A549 (cell line): Measurements from ENCODE around the gene AMY1A. TPM values are rescaled to one million over a fixed set of nuclear protein-coding genes. Genes with fewer than 3 reads are reported as not detected.
"Not testable (repeated sequence)": the region's sequence is repeated elsewhere in the genome, so short reads cannot be mapped to it uniquely, and the experiment has no call there.

Source experiments
- ATAC-seq, 2 experiments: fragments of 200-7000 bp in 1 of 2; fragments of >200 bp in 1 of 2; cut with Nextera tagmentation in 1 of 2; cut with Tn5 transposase in 1 of 2; 3 replicates each; pipeline versions ENCODE4 v1.8.0 to v1.9.1; 2018 to 2020; ENCODE audit warnings: mild to moderate bottlenecking in 1 of 2, moderate library complexity in 1 of 2
- CTCF ChIA-PET: fragments of 300-600 bp; sonication (Branson Sonifier 250); formaldehyde crosslinking; extraction: SDS; loops from one replicate; lab custom pipeline; 2021; ENCODE audit warnings: antibody characterized with exemption, inconsistent platforms; lab: Yijun Ruan, JAX
- POLR2A ChIA-PET: fragments of 350-600 bp; formaldehyde crosslinking; extraction: SDS; loops from one replicate; lab custom pipeline; 2021; ENCODE audit warnings: antibody characterized with exemption, inconsistent platforms; lab: Yijun Ruan, JAX
- DNase-seq, 2 experiments: peaks; one replicate each; pipeline versions ENCODE4 v3.0.0 to v3.0.0-alpha.2; 2011 to 2016; ENCODE audit warnings: low read depth in 1 of 2, low spot score in 1 of 2
- FAIRE-seq: peaks from 2 replicates; lab custom pipeline; 2011; peaks lifted over from hg19 to GRCh38; lab: Jason Lieb, UNC
- H3K27ac ChIP-seq, 2 experiments: fragments of >200 bp; sonication (Bioruptor Twin); formaldehyde crosslinking; 3 replicates each; pipeline ENCODE4 v1.5.1; 2016 to 2017
- H3K4me1 ChIP-seq: fragments of >200 bp; sonication (Bioruptor Twin); formaldehyde crosslinking; 3 replicates; pipeline ENCODE4 v1.6.1; 2016
- H3K4me2 ChIP-seq: fragments of >200 bp; sonication (Bioruptor Twin); formaldehyde crosslinking; 3 replicates; pipeline ENCODE4 v1.6.1; 2016
- H3K4me3 ChIP-seq: fragments of >200 bp; sonication (Bioruptor Twin); formaldehyde crosslinking; 3 replicates; pipeline ENCODE4 v1.5.1; 2016
- H3K9me3 ChIP-seq: fragments of >200 bp; sonication (Bioruptor Twin); formaldehyde crosslinking; 3 replicates; pipeline ENCODE4 v1.6.1; 2016
- JUN ChIP-seq, 2 experiments: fragments of >200 bp; sonication (Bioruptor Twin); formaldehyde crosslinking; IDR thresholded peaks; 2 replicates in 1 of 2; 3 replicates in 1 of 2; pipeline ENCODE4 v1.6.1; 2016 to 2017
- POLR2A ChIP-seq: IDR thresholded peaks from 2 replicates; pipeline ENCODE4 v1.6.1; 2012; ENCODE audit warnings: mild to moderate bottlenecking, low read length
- REST ChIP-seq: fragments of 200-600 bp; sonication (generic); IDR thresholded peaks from 2 replicates; pipeline ENCODE4 v1.6.1; 2016; ENCODE audit warnings: antibody characterized with exemption, mild to moderate bottlenecking, moderate library complexity
- USF2 ChIP-seq: fragments of 450-650 bp; IDR thresholded peaks from 2 replicates; pipeline ENCODE4 v1.6.1; 2014; ENCODE audit warnings: antibody characterized with exemption
- WGBS: methylation state at CpG from one replicate; pipeline ENCODE4 v1.1.6; 2017; ENCODE audit errors: missing lambda C conversion rate; 5-methylcytosine and 5-hydroxymethylcytosine counted together
- polyA minus RNA-seq: library from RNA; depleted of rRNA, polyadenylated mRNA; stranded (reverse); fragments of >200 nt; gene quantifications from 2 replicates; pipeline ENCODE4 v1.2.3, GENCODE V29; 2011; rRNA and poly(A)+ RNA removed
- polyA plus RNA-seq, 4 experiments: library from polyadenylated mRNA; depleted of rRNA in 3 of 4; stranded (reverse); fragments of >200 nt; fragmentation: RNase III in 1 of 4; extraction: RNeasy Plus Mini Kit Qiagen cat#74134 plus additional on column Dnase treatment in 1 of 4; gene quantifications; 2 replicates in 3 of 4; 3 replicates in 1 of 4; pipeline ENCODE4 v1.2.3, GENCODE V29; 2011 to 2017

The AMY1A gene
- polyA plus RNA-seq (2011; rRNA removed) = not detected in 2 replicates
- not detected in 2 replicates for polyA plus RNA-seq (2012; cell fraction: cytosol; rRNA removed)
- polyA plus RNA-seq (2012; cell fraction: nucleus; rRNA removed) = not detected in 2 replicates
- polyA plus RNA-seq (2017; fragmentation: RNase III; extraction: RNeasy Plus Mini Kit Qiagen cat#74134 plus additional on column Dnase treatment) = not detected in 3 replicates
- polyA minus RNA-seq = not detected in 2 replicates

- H3K4me2 ChIP-seq, H3K27ac ChIP-seq, ATAC-seq, H3K4me1 ChIP-seq, POLR2A ChIA-PET, CTCF ChIA-PET, H3K9me3 ChIP-seq, DNase-seq, H3K4me3 ChIP-seq, FAIRE-seq: not testable (repeated sequence)
- no CpG with 5 or more reads among the region's 5 CpGs for WGBS
Observed at GRCh38 chr1:103655460-103655859, at the start of gene AMY1A. Gene AMY1A, plus strand, starts transcription at chr1:103655760. Its CDS starts 571 bp downstream, at chr1:103656331.

GRCh38 chr1:103616362-103616761 is 39.2 kb upstream of the AMY1A start:
- TF ChIP-seq JUN (IDR thresholded peaks at IDR 0.05) (no peak), POLR2A (no peak), USF2 (no peak), REST (no peak)
- 69% methylated on average over 2 of the region's 2 CpGs for WGBS
- ATAC-seq (no peak), DNase-seq (no peak), FAIRE-seq (no peak)
- no peaks in the 10 kb centered on the region for H3K9me3 ChIP-seq
- ChIA-PET CTCF (no interaction called here), POLR2A (no interaction called here)
- no peaks in the 10 kb centered on the region for H3K4me1 ChIP-seq
- no peak overlapping the region for H3K4me2 ChIP-seq
- no peak overlapping the region for H3K27ac ChIP-seq
- H3K4me3 ChIP-seq = no peak overlapping the region

- CTCF ChIA-PET, H3K9me3 ChIP-seq, H3K4me3 ChIP-seq, FAIRE-seq, H3K4me2 ChIP-seq, H3K27ac ChIP-seq, H3K4me1 ChIP-seq, DNase-seq, POLR2A ChIA-PET, ATAC-seq: not testable (repeated sequence)
- WGBS = 40% methylated on average over 3 of the region's 3 CpGs
Observed at GRCh38 chr1:103616994-103617477, 38.5 kb upstream of the AMY1A start, which contains the start of gene AMY2A. Gene AMY2A, plus strand, starts transcription at chr1:103617427. Its CDS starts 14 bp downstream, at chr1:103617441.

GRCh38 chr1:103627436-103627835 is 28.1 kb upstream of the AMY1A start:
- H3K4me2 ChIP-seq, DNase-seq, ATAC-seq, H3K27ac ChIP-seq, H3K4me1 ChIP-seq, H3K4me3 ChIP-seq, CTCF ChIA-PET, POLR2A ChIA-PET, FAIRE-seq, H3K9me3 ChIP-seq: not testable (repeated sequence)
- 33% methylated on average over 3 of the region's 4 CpGs for WGBS

GRCh38 chr1:103641194-103641593 is 14.4 kb upstream of the AMY1A start:
- H3K27ac ChIP-seq, H3K4me1 ChIP-seq, H3K4me3 ChIP-seq, FAIRE-seq, ATAC-seq, H3K9me3 ChIP-seq, H3K4me2 ChIP-seq, POLR2A ChIA-PET, CTCF ChIA-PET, DNase-seq: not testable (repeated sequence)
- WGBS = no CpG with 5 or more reads among the region's 3 CpGs

- no CpG with 5 or more reads among the region's 3 CpGs for WGBS
- ATAC-seq, DNase-seq, H3K9me3 ChIP-seq, POLR2A ChIA-PET, H3K4me3 ChIP-seq, CTCF ChIA-PET, H3K27ac ChIP-seq, H3K4me1 ChIP-seq, FAIRE-seq, H3K4me2 ChIP-seq: not testable (repeated sequence)
Observed at GRCh38 chr1:103643908-103644307, 11.7 kb upstream of the AMY1A start.

- ATAC-seq, CTCF ChIA-PET, H3K4me3 ChIP-seq, DNase-seq, H3K4me1 ChIP-seq, FAIRE-seq, POLR2A ChIA-PET, H3K4me2 ChIP-seq, H3K9me3 ChIP-seq, H3K27ac ChIP-seq: not testable (repeated sequence)
- no CpG with 5 or more reads among the region's 3 CpGs for WGBS
Observed at GRCh38 chr1:103650305-103650704, 5.3 kb upstream of the AMY1A start.

GRCh38 chr1:103650889-103651288 is 4.7 kb upstream of the AMY1A start:
- H3K4me1 ChIP-seq = not testable (repeated sequence)
- no CpG with 5 or more reads among the region's 4 CpGs for WGBS

GRCh38 chr1:103654133-103654532 is 1.4 kb upstream of the AMY1A start:
- H3K4me1 ChIP-seq, FAIRE-seq, H3K27ac ChIP-seq, ATAC-seq, CTCF ChIA-PET, DNase-seq, H3K4me3 ChIP-seq, POLR2A ChIA-PET, H3K9me3 ChIP-seq, H3K4me2 ChIP-seq: not testable (repeated sequence)
- WGBS = no CpG with 5 or more reads among the region's 6 CpGs

More at GRCh38 chr1:103650889-103651288, 4.7 kb upstream of the AMY1A start:
- H3K9me3 ChIP-seq, H3K4me3 ChIP-seq, FAIRE-seq, ATAC-seq, POLR2A ChIA-PET, H3K4me2 ChIP-seq, DNase-seq, H3K27ac ChIP-seq, CTCF ChIA-PET: not testable (repeated sequence)
